IPS-18a (cell line): ENCODE measurements around the gene PLCB2.

Experiments used
- H3K27ac ChIP-seq: one replicate; pipeline ENCODE4 v1.5.1; 2013; ENCODE audit warnings: low read length
- H3K27me3 ChIP-seq: one replicate; pipeline ENCODE4 v1.6.1; 2013; ENCODE audit warnings: mild to moderate bottlenecking, low read length; ENCODE audit not compliant: control insufficient read depth, insufficient read depth
- H3K36me3 ChIP-seq: one replicate; pipeline ENCODE4 v1.6.1; 2013; ENCODE audit warnings: low read depth, low read length; ENCODE audit not compliant: control insufficient read depth
- H3K4me1 ChIP-seq: one replicate; pipeline ENCODE4 v1.6.1; 2013; ENCODE audit warnings: low read depth, low read length; ENCODE audit not compliant: control insufficient read depth
- H3K4me3 ChIP-seq: one replicate; pipeline ENCODE4 v1.5.1; 2013; ENCODE audit warnings: low read length
- H3K9ac ChIP-seq: one replicate; pipeline ENCODE4 v1.6.1; 2013; ENCODE audit warnings: mild to moderate bottlenecking, low read length, moderate library complexity
- H3K9me3 ChIP-seq: one replicate; pipeline ENCODE4 v1.6.1; 2013; ENCODE audit warnings: low read depth, low read length; ENCODE audit not compliant: control insufficient read depth

PLCB2 gene

GRCh38 chr15:40271685-40272484 lies 35.9 kb downstream of the PLCB2 start:
- H3K9ac ChIP-seq: no peak overlapping the region
- H3K4me3 ChIP-seq: no peak overlapping the region
- no peaks in the 10 kb centered on the region for H3K27me3 ChIP-seq
- H3K4me1 ChIP-seq: peaks cover 7% of the 10 kb centered on the region
- no peak overlapping the region for H3K27ac ChIP-seq
- H3K36me3 ChIP-seq: no peaks in the 10 kb centered on the region
- H3K9me3 ChIP-seq: no peaks in the 10 kb centered on the region

- Histone ChIP-seq H3K4me1 (peaks cover 7% of the 10 kb centered on the region), H3K27me3 (no peaks in the 10 kb centered on the region), H3K27ac (no peak overlapping the region), H3K4me3 (no peak overlapping the region), H3K9me3 (no peaks in the 10 kb centered on the region), H3K36me3 (no peaks in the 10 kb centered on the region), H3K9ac (no peak overlapping the region)
Measured at GRCh38 chr15:40270246-40270995, 37.3 kb downstream of the PLCB2 start.

DNA sequence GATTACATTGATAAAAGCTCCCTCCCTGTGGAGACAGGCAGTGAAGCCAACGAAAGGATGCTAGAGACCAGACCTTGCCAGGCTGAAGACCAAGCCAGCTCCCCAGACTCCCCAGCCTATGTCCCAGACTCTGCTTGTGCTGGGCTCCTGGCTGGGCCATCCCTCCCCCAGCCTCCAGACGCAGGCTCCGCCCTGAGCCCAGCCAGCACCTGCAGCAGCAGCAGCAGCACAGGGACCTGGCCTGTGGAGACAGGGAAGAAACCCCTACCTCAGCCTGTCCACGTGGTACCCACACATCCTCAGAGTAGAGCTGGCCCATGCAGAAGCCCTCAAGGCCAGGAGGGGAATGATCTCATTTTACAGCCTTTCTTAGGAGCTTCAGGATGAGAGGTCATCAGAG lies 38.1 kb downstream of the PLCB2 start:
- Histone ChIP-seq H3K27me3 (no peaks in the 10 kb centered on the region), H3K9me3 (no peaks in the 10 kb centered on the region)

DNA sequence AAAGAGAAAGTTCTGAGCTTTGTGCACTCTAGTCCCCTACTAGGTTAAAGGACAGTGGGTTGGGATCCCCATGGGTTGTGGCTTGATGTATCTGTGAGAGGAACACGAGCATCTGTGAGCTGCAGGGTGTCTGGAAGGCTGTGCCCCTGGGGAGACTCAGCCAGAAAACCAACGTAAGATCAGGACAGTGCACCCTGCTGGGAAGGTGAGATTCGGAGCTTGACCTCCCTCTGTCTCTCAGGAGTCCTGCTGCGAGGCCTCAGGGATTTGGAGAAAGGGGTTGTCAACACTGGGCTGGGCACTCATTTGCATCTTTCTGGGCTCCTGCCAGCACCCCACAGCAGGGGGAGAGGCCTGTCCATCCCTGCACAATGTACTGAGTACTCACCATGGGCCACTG lies 40.1 kb downstream of the PLCB2 start:
- Histone ChIP-seq H3K27me3 (no peaks in the 10 kb centered on the region), H3K9me3 (no peaks in the 10 kb centered on the region), H3K4me3 (no peak overlapping the region), H3K9ac (no peak overlapping the region), H3K27ac (no peak overlapping the region), H3K4me1 (peaks cover 7% of the 10 kb centered on the region), H3K36me3 (no peaks in the 10 kb centered on the region)

More for the DNA sequence above, 38.1 kb downstream of the PLCB2 start:
- Histone ChIP-seq H3K9ac (no peak overlapping the region), H3K4me3 (no peak overlapping the region), H3K36me3 (no peaks in the 10 kb centered on the region), H3K4me1 (peaks cover 7% of the 10 kb centered on the region), H3K27ac (no peak overlapping the region)

- Histone ChIP-seq H3K4me1 (peaks cover 7% of the 10 kb centered on the region), H3K27me3 (no peaks in the 10 kb centered on the region), H3K9me3 (no peaks in the 10 kb centered on the region), H3K27ac (no peak overlapping the region), H3K4me3 (no peak overlapping the region), H3K9ac (no peak overlapping the region), H3K36me3 (no peaks in the 10 kb centered on the region)
Measured at GRCh38 chr15:40266828-40267304, 40.9 kb downstream of the PLCB2 start.

GRCh38 chr15:40265875-40266274 lies 41.9 kb downstream of the PLCB2 start:
- no peaks in the 10 kb centered on the region for H3K9me3 ChIP-seq
- H3K36me3 ChIP-seq: no peaks in the 10 kb centered on the region
- H3K4me3 ChIP-seq: no peak overlapping the region
- no peak overlapping the region for H3K9ac ChIP-seq
- H3K4me1 ChIP-seq: peaks cover 7% of the 10 kb centered on the region
- H3K27me3 ChIP-seq: no peaks in the 10 kb centered on the region
- no peak overlapping the region for H3K27ac ChIP-seq

- Histone ChIP-seq H3K4me1 (peaks cover 7% of the 10 kb centered on the region), H3K9ac (no peak overlapping the region), H3K4me3 (no peak overlapping the region), H3K27me3 (no peaks in the 10 kb centered on the region), H3K27ac (no peak overlapping the region), H3K36me3 (no peaks in the 10 kb centered on the region), H3K9me3 (no peaks in the 10 kb centered on the region)
Measured at GRCh38 chr15:40265355-40265754, 42.4 kb downstream of the PLCB2 start.

DNA sequence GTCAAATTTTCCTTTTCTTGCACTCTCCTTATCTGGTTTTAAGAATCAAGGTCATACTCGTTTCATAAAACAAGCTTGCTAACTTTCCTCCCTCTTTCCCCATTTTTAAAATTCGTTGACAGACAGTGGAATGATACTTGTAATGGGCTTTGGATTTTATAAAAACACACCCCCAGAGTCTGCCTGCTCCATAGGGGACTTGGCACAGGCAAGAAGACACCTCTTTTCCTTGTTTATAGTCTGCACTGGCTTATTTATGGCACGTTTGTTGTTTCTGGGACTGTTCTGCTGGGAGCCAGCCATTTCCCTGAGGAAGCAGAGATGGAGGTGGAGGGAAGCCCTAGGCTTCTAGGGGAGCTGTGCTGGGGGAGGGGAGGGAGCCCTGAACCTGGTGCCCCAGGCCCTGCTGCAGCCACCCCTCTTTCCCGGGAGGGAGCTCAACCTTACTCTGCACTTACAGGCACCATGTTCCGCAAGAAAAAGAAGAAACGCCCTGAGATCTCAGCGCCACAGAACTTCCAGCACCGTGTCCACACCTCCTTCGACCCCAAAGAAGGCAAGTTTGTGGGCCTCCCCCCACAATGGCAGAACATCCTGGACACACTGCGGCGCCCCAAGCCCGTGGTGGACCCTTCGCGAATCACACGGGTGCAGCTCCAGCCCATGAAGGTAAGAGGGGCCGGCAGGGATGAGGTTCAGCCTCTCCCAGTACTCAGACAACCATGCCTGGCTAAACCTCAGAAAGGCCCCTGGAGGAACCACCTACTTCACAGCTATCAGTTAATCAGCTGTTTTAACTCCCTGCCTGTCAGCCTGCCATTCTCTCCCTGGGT lies 43.2 kb downstream of the PLCB2 start:
- H3K9ac ChIP-seq: no peak overlapping the region
- no peaks in the 10 kb centered on the region for H3K36me3 ChIP-seq
- H3K4me1 ChIP-seq: peaks cover 7% of the 10 kb centered on the region
- no peak overlapping the region for H3K27ac ChIP-seq
- H3K9me3 ChIP-seq: no peaks in the 10 kb centered on the region
- H3K4me3 ChIP-seq: no peak overlapping the region
- H3K27me3 ChIP-seq: no peaks in the 10 kb centered on the region

- no peak overlapping the region for H3K4me3 ChIP-seq
- H3K27me3 ChIP-seq: no peaks in the 10 kb centered on the region
- no peaks in the 10 kb centered on the region for H3K9me3 ChIP-seq
- no peaks in the 10 kb centered on the region for H3K36me3 ChIP-seq
- no peak overlapping the region for H3K9ac ChIP-seq
- H3K27ac ChIP-seq: no peak overlapping the region
- H3K4me1 ChIP-seq: peaks cover 15% of the 10 kb centered on the region
Measured at GRCh38 chr15:40263024-40263754, 44.5 kb downstream of the PLCB2 start.

DNA sequence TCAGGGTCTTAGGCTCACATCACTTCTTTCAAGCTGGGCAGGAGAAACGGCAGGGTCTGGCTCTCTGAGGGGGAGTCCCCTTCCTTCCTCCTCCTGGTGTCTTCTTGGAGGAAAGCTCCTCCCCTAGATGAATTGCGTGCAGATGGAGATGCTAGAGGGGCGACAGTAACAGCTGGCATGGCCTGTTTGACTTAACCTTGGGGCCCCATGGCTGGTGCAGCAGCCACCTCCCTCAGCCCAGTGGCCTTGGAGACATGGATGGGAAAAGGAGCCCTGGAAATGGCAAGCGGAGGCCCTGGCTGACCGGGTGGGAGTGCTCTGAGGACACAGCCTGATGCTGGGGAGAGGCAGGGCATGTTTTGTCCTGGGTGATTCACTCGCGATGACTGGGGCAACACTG lies 48.7 kb downstream of the PLCB2 start:
- no peak overlapping the region for H3K4me3 ChIP-seq
- no peak overlapping the region for H3K9ac ChIP-seq
- H3K36me3 ChIP-seq: no peaks in the 10 kb centered on the region
- H3K27ac ChIP-seq: no peak overlapping the region
- H3K9me3 ChIP-seq: no peaks in the 10 kb centered on the region
- H3K4me1 ChIP-seq: peaks cover 8% of the 10 kb centered on the region
- H3K27me3 ChIP-seq: peaks cover 6% of the 10 kb centered on the region

- H3K27ac ChIP-seq: no peak overlapping the region
- H3K27me3 ChIP-seq: peaks cover 11% of the 10 kb centered on the region
- H3K4me3 ChIP-seq: no peak overlapping the region
- H3K9ac ChIP-seq: no peak overlapping the region
- no peaks in the 10 kb centered on the region for H3K36me3 ChIP-seq
- no peaks in the 10 kb centered on the region for H3K9me3 ChIP-seq
- peaks cover 8% of the 10 kb centered on the region for H3K4me1 ChIP-seq
Measured at GRCh38 chr15:40258544-40258943, 49.2 kb downstream of the PLCB2 start.
